HepG2 (cell line): ENCODE data around the gene MICB. TPM values are rescaled to one million over a fixed set of nuclear protein-coding genes. Genes with fewer than 3 reads are reported as not detected.

Experiments used
- ATF7 ChIP-seq, 2 experiments: fragments of 450-650 bp in 1 of 2; sonication (generic) in 1 of 2; formaldehyde crosslinking in 1 of 2; IDR thresholded peaks; 2 replicates each; pipeline versions ENCODE4 v1.4.0 to v1.6.1; 2016 to 2020; ENCODE audit warnings: antibody characterized with exemption in 1 of 2, mild to moderate bottlenecking in 1 of 2, missing genetic modification reagents in 1 of 2
- EZH2 ChIP-seq: conservative IDR thresholded peaks from 2 replicates; pipeline ENCODE4 v1.6.1; 2012; ENCODE audit warnings: mild to moderate bottlenecking, low read depth, low read length, moderate library complexity
- HBP1 ChIP-seq: IDR thresholded peaks from 2 replicates; pipeline ENCODE4 v1.6.1; 2016; ENCODE audit warnings: low read depth, control low read depth
- NBN ChIP-seq: fragments of 450-650 bp; conservative IDR thresholded peaks from 2 replicates; pipeline ENCODE4 v1.6.1; 2017
- PBX2 ChIP-seq: IDR thresholded peaks from 2 replicates; pipeline ENCODE4 v1.6.1; 2016; ENCODE audit warnings: control low read depth
- PLRG1 ChIP-seq: fragments of 450-650 bp; conservative IDR thresholded peaks from 2 replicates; pipeline ENCODE4 v1.6.1; 2016
- SNAPC2 ChIP-seq: sonication (generic); formaldehyde crosslinking; IDR thresholded peaks from 2 replicates; pipeline ENCODE4 v1.8.1; 2022; ENCODE audit warnings: mild to moderate bottlenecking, missing genetic modification reagents
- SP5 ChIP-seq: IDR thresholded peaks from 2 replicates; pipeline ENCODE4 v1.6.1; 2016; ENCODE audit warnings: low read depth, borderline replicate concordance
- TBX2 ChIP-seq: sonication (generic); formaldehyde crosslinking; IDR thresholded peaks from 2 replicates; pipeline ENCODE4 v1.5.0; 2020; ENCODE audit warnings: missing genetic modification reagents, mild to moderate bottlenecking, borderline replicate concordance
- ZNF256 ChIP-seq: sonication (generic); formaldehyde crosslinking; conservative IDR thresholded peaks from 2 replicates; pipeline ENCODE4 v1.4.0; 2020; ENCODE audit warnings: missing genetic modification reagents
- ZNF331 ChIP-seq: sonication (generic); formaldehyde crosslinking; IDR thresholded peaks from 2 replicates; pipeline ENCODE4 v1.4.0; 2020; ENCODE audit warnings: missing genetic modification reagents
- ZNF407 ChIP-seq: sonication (generic); formaldehyde crosslinking; IDR thresholded peaks from one replicate; pipeline ENCODE4 v1.5.1; 2020; ENCODE audit warnings: mild to moderate bottlenecking, missing genetic modification reagents; ENCODE audit errors: not compliant biosample characterization
- ZNF414 ChIP-seq: sonication (generic); formaldehyde crosslinking; IDR thresholded peaks from 2 replicates; pipeline ENCODE4 v1.5.0; 2020; ENCODE audit warnings: missing genetic modification reagents
- ZNF839 ChIP-seq: sonication (generic); formaldehyde crosslinking; IDR thresholded peaks from 2 replicates; pipeline ENCODE4 v1.4.0; 2020; ENCODE audit warnings: missing genetic modification reagents, mild to moderate bottlenecking, borderline replicate concordance
- ZSCAN22 ChIP-seq: sonication (generic); formaldehyde crosslinking; IDR thresholded peaks from 2 replicates; pipeline ENCODE4 v1.4.0; 2020; ENCODE audit warnings: mild to moderate bottlenecking, missing genetic modification reagents
- polyA plus RNA-seq, 8 experiments: library from polyadenylated mRNA; depleted of rRNA in 3 of 8; stranded (reverse) in 7 of 8; unstranded in 1 of 8; fragments of >200 nt; fragmentation: Illumina TruSeq in 4 of 8; extraction: Trizol in 4 of 8; gene quantifications; 2 replicates each; pipeline versions ENCODE4 v1.2.1 to v1.2.3, GENCODE V29; 2011 to 2016; ENCODE audit warnings: low read depth in 4 of 8, missing spikeins in 1 of 8, mixed read lengths in 1 of 8; ENCODE audit not compliant: insufficient read depth in 1 of 8
- total RNA-seq, 5 experiments: library from RNA; depleted of rRNA; stranded (reverse); fragments of >200 nt; fragmentation: Illumina TruSeq; extraction: Trizol; gene quantifications; 2 replicates each; pipeline ENCODE4 v1.2.3, GENCODE V29; 2016; ENCODE audit warnings: low read depth in 1 of 5

The MICB gene
- total and polyA plus RNA-seq, 2 of the 13 experiments (the other 11 are each of a cell fraction or from before 2014, with no cell fraction given): 12.5 to 12.8 TPM

- peak; percentile 94 for TF ChIP-seq ZNF407
- no peak for TF ChIP-seq PBX2
- no peak; the same call in 1 of the 2 replicates for TF ChIP-seq HBP1 (CRISPR knock-in tag)
- TF ChIP-seq TBX2 (CRISPR knock-in tag): peak; percentile 60
- TF ChIP-seq ZNF839: peak; percentile 96
- TF ChIP-seq ZNF256 (CRISPR knock-in tag): peak; percentile 93
- peak; percentile 44; the same call in 1 of the 2 replicates for TF ChIP-seq SP5 (CRISPR knock-in tag)
- TF ChIP-seq ZSCAN22 (CRISPR knock-in tag): no peak; the same call in 1 of the 2 replicates
- TF ChIP-seq ZNF414 (CRISPR knock-in tag): peak; percentile 55
- no peak for TF ChIP-seq NBN
- TF ChIP-seq ZNF331: peak; percentile 86
- no peak for TF ChIP-seq SNAPC2 (CRISPR knock-in tag)
- TF ChIP-seq EZH2: no peak
- TF ChIP-seq ATF7 (IDR thresholded peaks at IDR 0.05): no peak
- TF ChIP-seq ATF7 (CRISPR knock-in tag; IDR thresholded peaks at IDR 0.05): no peak
- no peak for TF ChIP-seq PLRG1
Measured at GRCh38 chr6:31541658-31542521, 43.9 kb downstream of the MICB start, which contains the start of gene DDX39B (continued).
